Lower lobe of right lung (tissue), 2 donors: ENCODE results near the gene MAPK4. TPM values are rescaled to one million over a fixed set of nuclear protein-coding genes. Genes with fewer than 3 reads are reported as not detected.

Experiments
- ATAC-seq, 2 donors: fragments of 200-7000 bp; cut with Tn5 transposase; one replicate each; pipeline ENCODE4 v1.9.1; 2020 to 2022; ENCODE audit warnings: mild to moderate bottlenecking in 2 of 2, moderate library complexity in 2 of 2
- DNase-seq: peaks from one replicate; pipeline ENCODE4 v3.0.0-alpha.2; 2020
- H3K27ac ChIP-seq: fragments of 200-600 bp; one replicate; pipeline ENCODE4 v1.8.0; 2022
- H3K27me3 ChIP-seq: fragments of 200-600 bp; one replicate; pipeline ENCODE4 v1.8.0; 2022; ENCODE audit warnings: low read depth
- H3K36me3 ChIP-seq: fragments of 200-600 bp; one replicate; pipeline ENCODE4 v1.8.0; 2022; ENCODE audit warnings: mild to moderate bottlenecking
- H3K4me1 ChIP-seq: fragments of 200-600 bp; one replicate; pipeline ENCODE4 v1.8.0; 2022
- H3K4me3 ChIP-seq: fragments of 200-600 bp; one replicate; pipeline ENCODE4 v1.8.0; 2022; ENCODE audit warnings: mild to moderate bottlenecking
- H3K9me3 ChIP-seq: fragments of 200-600 bp; one replicate; pipeline ENCODE4 v1.8.0; 2022
- intact Hi-C: fragments of 100-400 bp; cut with DNase I; formaldehyde crosslinking; loops from one replicate; pipeline ENCODE4 v1.11.0; 2022
- total RNA-seq: library from RNA; stranded (reverse); fragmentation: NEBNext Ultra II Directional; extraction: Animal tissue kit (Norgen Biotek cat#: 25700); gene quantifications from one replicate; pipeline ENCODE4 v1.2.1, GENCODE V29; 2021
- TF ChIP-seq, protein P1 (sequence below): fragments of 200-600 bp; IDR thresholded peaks from one replicate; pipeline ENCODE4 v1.8.0; 2022; ENCODE audit warnings: antibody characterized with exemption, mild to moderate bottlenecking
- donor health status: DM: no; HTN: yes; CAD: no; lungs with severe emphysema.

MAPK4 gene
- total RNA-seq, 1 donor from 2014 or later = 2.9 TPM

- TF ChIP-seq, protein P1, sequence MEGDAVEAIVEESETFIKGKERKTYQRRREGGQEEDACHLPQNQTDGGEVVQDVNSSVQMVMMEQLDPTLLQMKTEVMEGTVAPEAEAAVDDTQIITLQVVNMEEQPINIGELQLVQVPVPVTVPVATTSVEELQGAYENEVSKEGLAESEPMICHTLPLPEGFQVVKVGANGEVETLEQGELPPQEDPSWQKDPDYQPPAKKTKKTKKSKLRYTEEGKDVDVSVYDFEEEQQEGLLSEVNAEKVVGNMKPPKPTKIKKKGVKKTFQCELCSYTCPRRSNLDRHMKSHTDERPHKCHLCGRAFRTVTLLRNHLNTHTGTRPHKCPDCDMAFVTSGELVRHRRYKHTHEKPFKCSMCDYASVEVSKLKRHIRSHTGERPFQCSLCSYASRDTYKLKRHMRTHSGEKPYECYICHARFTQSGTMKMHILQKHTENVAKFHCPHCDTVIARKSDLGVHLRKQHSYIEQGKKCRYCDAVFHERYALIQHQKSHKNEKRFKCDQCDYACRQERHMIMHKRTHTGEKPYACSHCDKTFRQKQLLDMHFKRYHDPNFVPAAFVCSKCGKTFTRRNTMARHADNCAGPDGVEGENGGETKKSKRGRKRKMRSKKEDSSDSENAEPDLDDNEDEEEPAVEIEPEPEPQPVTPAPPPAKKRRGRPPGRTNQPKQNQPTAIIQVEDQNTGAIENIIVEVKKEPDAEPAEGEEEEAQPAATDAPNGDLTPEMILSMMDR = no peak
- DNase-seq (no peak), ATAC-seq (no peak)
- intact Hi-C loops = no loop called here
- no peaks in the 10 kb centered on the region for H3K4me1 ChIP-seq
- no peak overlapping the region for H3K27ac ChIP-seq
- H3K36me3 ChIP-seq = no peaks in the 10 kb centered on the region
- no peaks in the 10 kb centered on the region for H3K27me3 ChIP-seq
- no peak overlapping the region for H3K4me3 ChIP-seq
- H3K9me3 ChIP-seq = no peaks in the 10 kb centered on the region
These were observed 119.2 kb downstream of the MAPK4 start for GRCh38 chr18:50679056-50679455.

GRCh38 chr18:50679656-50680055 lies 119.8 kb downstream of the MAPK4 start:
- Histone ChIP-seq H3K4me3 (no peak overlapping the region), H3K36me3 (no peaks in the 10 kb centered on the region), H3K9me3 (no peaks in the 10 kb centered on the region), H3K27me3 (no peaks in the 10 kb centered on the region), H3K27ac (no peak overlapping the region), H3K4me1 (no peaks in the 10 kb centered on the region)
- DNase-seq = no peak
- intact Hi-C loops = no loop called here
- TF ChIP-seq, protein P1 = no peak
- no peak for ATAC-seq

GRCh38 chr18:50680966-50681365 lies 121.1 kb downstream of the MAPK4 start:
- Histone ChIP-seq H3K4me1 (no peaks in the 10 kb centered on the region), H3K4me3 (no peak overlapping the region), H3K27ac (no peak overlapping the region), H3K27me3 (no peaks in the 10 kb centered on the region), H3K9me3 (no peaks in the 10 kb centered on the region), H3K36me3 (no peaks in the 10 kb centered on the region)
- no peak for ATAC-seq
- DNase-seq = no peak
- TF ChIP-seq, protein P1 = no peak
- intact Hi-C loops = no loop called here

DNA sequence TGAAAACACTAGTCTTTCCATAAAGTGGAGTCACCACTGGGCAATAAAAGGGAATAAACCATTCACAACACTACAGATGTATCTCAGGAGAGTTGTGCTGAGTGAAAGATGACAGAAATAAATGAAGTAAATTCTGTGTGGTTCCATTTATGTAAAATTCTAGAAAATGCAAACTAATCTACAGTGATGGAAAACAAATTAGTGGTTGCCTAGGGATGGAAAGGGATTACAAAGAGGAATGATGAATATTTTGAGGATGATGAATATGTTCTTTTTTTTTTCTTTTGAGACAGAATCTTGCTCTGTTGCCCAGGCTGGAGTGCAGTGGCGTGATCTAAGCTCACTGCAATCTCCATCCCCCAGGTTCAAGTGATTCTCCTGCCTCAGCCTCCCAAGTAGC lies 123.0 kb downstream of the MAPK4 start:
- Histone ChIP-seq H3K36me3 (no peaks in the 10 kb centered on the region), H3K27me3 (no peaks in the 10 kb centered on the region), H3K9me3 (no peaks in the 10 kb centered on the region), H3K4me1 (no peaks in the 10 kb centered on the region), H3K4me3 (no peak overlapping the region), H3K27ac (no peak overlapping the region)
- ATAC-seq (no peak), DNase-seq (no peak)
- TF ChIP-seq, protein P1 = no peak
- intact Hi-C loops = no loop called here

DNA sequence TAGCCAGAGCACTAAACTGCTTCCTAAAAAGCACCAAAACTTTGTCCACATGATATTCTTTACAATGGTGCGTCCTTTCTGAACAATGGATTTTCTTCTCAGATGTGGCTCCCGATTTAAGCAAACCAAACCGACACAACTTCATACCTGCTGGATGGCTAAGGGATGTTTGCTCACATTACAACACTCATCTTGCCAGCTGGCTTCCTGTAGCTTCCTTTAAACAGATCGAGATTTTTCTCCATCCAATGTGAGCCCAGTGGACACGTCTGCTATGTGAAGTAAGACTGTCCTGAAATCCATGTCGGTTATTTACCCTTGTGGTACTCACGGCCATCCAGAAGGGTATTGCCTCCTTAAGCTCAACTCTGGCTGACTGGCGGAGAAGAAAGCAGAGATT lies 126.5 kb downstream of the MAPK4 start:
- TF ChIP-seq, protein P1 = no peak
- Histone ChIP-seq H3K4me1 (no peaks in the 10 kb centered on the region), H3K36me3 (no peaks in the 10 kb centered on the region), H3K27me3 (no peaks in the 10 kb centered on the region), H3K27ac (no peak overlapping the region), H3K4me3 (no peak overlapping the region), H3K9me3 (no peaks in the 10 kb centered on the region)
- ATAC-seq (no peak), DNase-seq (no peak)
- intact Hi-C loops = no loop called here

- no peaks in the 10 kb centered on the region for H3K27me3 ChIP-seq
- TF ChIP-seq, protein P1 = no peak
- peak; percentile 57 for DNase-seq
- H3K36me3 ChIP-seq = no peaks in the 10 kb centered on the region
- peak; percentile 82 to 83 for ATAC-seq
- H3K4me3 ChIP-seq = no peak overlapping the region
- no peaks in the 10 kb centered on the region for H3K9me3 ChIP-seq
- H3K27ac ChIP-seq = no peak overlapping the region
- intact Hi-C loops = no loop called here
- no peaks in the 10 kb centered on the region for H3K4me1 ChIP-seq
These were observed 127.6 kb downstream of the MAPK4 start for GRCh38 chr18:50687491-50687890.
